SK-N-MC (cell line): Measurements from ENCODE around the gene EIF5A.
A peak's percentile ranks its signal among the peaks of the same experiment; 100 is the strongest.

Source experiments
- DNase-seq: peaks from one replicate; pipeline ENCODE4 v3.0.0-alpha.2; 2011; ENCODE audit warnings: low read depth, low spot score
- H3K27ac ChIP-seq: fragments of 200-600 bp; sonication (generic); 2 replicates; pipeline ENCODE4 v1.5.1; 2016; ENCODE audit warnings: mixed run types
- H3K36me3 ChIP-seq: fragments of 200-600 bp; sonication (generic); 2 replicates; pipeline ENCODE4 v1.6.1; 2017; ENCODE audit warnings: antibody characterized with exemption, low read length, mixed read lengths; ENCODE audit not compliant: insufficient read depth
- H3K4me3 ChIP-seq: fragments of 200-600 bp; sonication (generic); 2 replicates; pipeline ENCODE4 v1.5.1; 2016
- H3K9ac ChIP-seq: fragments of 200-600 bp; sonication (generic); 2 replicates; pipeline ENCODE4 v1.8.0; 2017; ENCODE audit warnings: mixed run types, mixed read lengths; ENCODE audit not compliant: insufficient read length
- H3K9me3 ChIP-seq: fragments of 200-600 bp; sonication (generic); 2 replicates; pipeline ENCODE4 v1.6.1; 2017; ENCODE audit warnings: low read depth, mild to moderate bottlenecking, antibody characterized with exemption, low read length, moderate library complexity, mixed read lengths
- EZH2 ChIP-seq: fragments of 200-600 bp; sonication (generic); IDR thresholded peaks from one replicate; pipeline ENCODE4 v1.6.1; 2017; ENCODE audit warnings: antibody characterized with exemption
- FOXP2 ChIP-seq: optimal IDR thresholded peaks from 2 replicates; pipeline ENCODE3; 2011; ENCODE audit warnings: mild to moderate bottlenecking, moderate library complexity; ENCODE audit not compliant: insufficient read depth; ENCODE audit errors: extremely low read length, control extremely low read depth
- POLR2AphosphoS5 ChIP-seq: IDR thresholded peaks from 2 replicates; pipeline ENCODE4 v1.6.1; 2012; ENCODE audit warnings: mild to moderate bottlenecking, low read depth, low read length, borderline replicate concordance

The EIF5A gene

DNA sequence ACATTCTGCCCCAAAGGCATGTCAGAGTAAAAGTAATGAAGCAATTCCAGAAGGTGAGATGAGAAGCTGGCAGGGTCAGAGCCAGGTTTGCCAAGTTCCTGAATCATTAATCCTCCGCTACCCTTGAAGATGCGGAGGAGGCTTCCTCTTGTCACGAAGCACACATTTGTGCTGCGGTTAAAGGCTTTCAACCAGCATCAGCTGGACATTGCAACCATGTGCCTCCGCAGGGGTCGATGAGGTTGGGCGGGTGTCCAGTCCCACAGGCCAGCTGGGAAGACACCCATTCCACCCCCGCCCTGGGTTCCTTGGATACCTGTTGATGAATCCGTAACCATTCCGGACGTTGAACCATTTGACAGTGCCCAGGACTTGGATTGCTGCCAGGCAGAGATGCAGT lies 14.3 kb upstream of the EIF5A start:
- Histone ChIP-seq H3K9ac (no peak overlapping the region), H3K36me3 (no peaks in the 10 kb centered on the region), H3K4me3 (peak overlapping the region; percentile 81), H3K27ac (0 out of 2 replicates have a peak overlapping the region, but pooled peaks have one; percentile 19), H3K9me3 (no peaks in the 10 kb centered on the region)
- DNase-seq, result no peak
- TF ChIP-seq FOXP2, result no peak
- no peak for TF ChIP-seq POLR2AphosphoS5
- TF ChIP-seq EZH2, result no peak

GRCh38 chr17:7293816-7294613 lies 13.4 kb upstream of the EIF5A start:
- TF ChIP-seq FOXP2, result no peak
- Histone ChIP-seq H3K9me3 (no peaks in the 10 kb centered on the region), H3K4me3 (peak overlapping the region; percentile 81), H3K27ac (no peak overlapping the region), H3K9ac (no peak overlapping the region), H3K36me3 (no peaks in the 10 kb centered on the region)
- DNase-seq, result no peak

- DNase-seq, result no peak
- TF ChIP-seq EZH2 (no peak), FOXP2 (no peak), POLR2AphosphoS5 (no peak)
- Histone ChIP-seq H3K36me3 (no peaks in the 10 kb centered on the region), H3K4me3 (peak within 1 kb of the TSS; percentile 81), H3K27ac (no peak within 1 kb of the TSS), H3K9me3 (no peaks in the 10 kb centered on the region), H3K9ac (no peak within 1 kb of the TSS)
Measured at GRCh38 chr17:7294614-7295153, 12.7 kb upstream of the EIF5A start, which contains the start of gene YBX2. Gene YBX2 (minus strand): TSS chr17:7294639. CDS start chr17:7294500, 139 bp downstream.

GRCh38 chr17:7295230-7296180 lies 11.9 kb upstream of the EIF5A start:
- Histone ChIP-seq H3K9me3 (no peaks in the 10 kb centered on the region), H3K9ac (no peak overlapping the region), H3K36me3 (no peaks in the 10 kb centered on the region), H3K4me3 (peak overlapping the region; percentile 81), H3K27ac (no peak overlapping the region)
- no peak for TF ChIP-seq POLR2AphosphoS5
- no peak for TF ChIP-seq EZH2
- no peak for TF ChIP-seq FOXP2
- DNase-seq, result no peak

- Histone ChIP-seq H3K9me3 (no peaks in the 10 kb centered on the region), H3K4me3 (peak overlapping the region; percentile 54), H3K36me3 (no peaks in the 10 kb centered on the region), H3K9ac (peak overlapping the region; percentile 14), H3K27ac (no peak overlapping the region)
- no peak for DNase-seq
- no peak for TF ChIP-seq EZH2
- peak; percentile 18 for TF ChIP-seq FOXP2
- TF ChIP-seq POLR2AphosphoS5, result no peak
Measured at GRCh38 chr17:7296189-7296861, 11.1 kb upstream of the EIF5A start.

- Histone ChIP-seq H3K4me3 (no peak overlapping the region), H3K9ac (no peak overlapping the region), H3K27ac (no peak overlapping the region), H3K36me3 (peaks cover 4% of the 10 kb centered on the region), H3K9me3 (no peaks in the 10 kb centered on the region)
- no peak for TF ChIP-seq EZH2
- DNase-seq, result no peak
Measured at GRCh38 chr17:7304179-7304578, 3.2 kb upstream of the EIF5A start.

GRCh38 chr17:7307686-7308624 lies 527 bp downstream of the EIF5A start:
- DNase-seq, result no peak

More at GRCh38 chr17:7307686-7308624, 527 bp downstream of the EIF5A start:
- H3K36me3 ChIP-seq, result peaks cover 40% of the 10 kb centered on the region
- TF ChIP-seq POLR2AphosphoS5 (no peak), FOXP2 (no peak), EZH2 (no peak)
- peak overlapping the region; percentile 97 for H3K9ac ChIP-seq
- H3K4me3 ChIP-seq, result peak overlapping the region; percentile 88
- H3K9me3 ChIP-seq, result no peaks in the 10 kb centered on the region
- H3K27ac ChIP-seq, result peak overlapping the region; percentile 96
